Nephron (organoid): ENCODE data around the gene AP5S1.
A peak's percentile ranks its signal among the peaks of the same experiment; 100 is the strongest.

Experiments
- H3K27ac Mint-ChIP-seq, 3 experiments: 2 replicates each; pipeline ENCODE4 v1.8.0; 2020; ENCODE audit warnings: mixed read lengths in 3 of 3, mild to moderate bottlenecking in 2 of 3, moderate library complexity in 1 of 3
- H3K27me3 Mint-ChIP-seq: 2 replicates; pipeline ENCODE4 v1.8.0; 2021; ENCODE audit warnings: low read depth, mild to moderate bottlenecking, moderate library complexity, mixed read lengths
- H3K36me3 Mint-ChIP-seq: 2 replicates; pipeline ENCODE4 v1.8.0; 2020; ENCODE audit warnings: low read depth, mixed read lengths
- H3K4me1 Mint-ChIP-seq: 2 replicates; pipeline ENCODE4 v1.8.0; 2020; ENCODE audit warnings: mixed read lengths
- H3K4me3 Mint-ChIP-seq, 3 experiments: 2 replicates each; pipeline ENCODE4 v1.8.0; 2020; ENCODE audit warnings: mild to moderate bottlenecking in 3 of 3, mixed read lengths in 3 of 3, moderate library complexity in 2 of 3
- H3K9me3 Mint-ChIP-seq: 2 replicates; pipeline ENCODE4 v1.8.0; 2020; ENCODE audit warnings: mixed read lengths
- TF ChIP-seq, protein P1 (sequence below), 3 experiments: fragments of 200-600 bp; sonication (generic); IDR thresholded peaks; one replicate each; pipeline ENCODE4 v1.5.0; 2021; ENCODE audit warnings: antibody characterized with exemption in 3 of 3; ENCODE audit not compliant: unreplicated experiment in 3 of 3

Gene AP5S1

DNA sequence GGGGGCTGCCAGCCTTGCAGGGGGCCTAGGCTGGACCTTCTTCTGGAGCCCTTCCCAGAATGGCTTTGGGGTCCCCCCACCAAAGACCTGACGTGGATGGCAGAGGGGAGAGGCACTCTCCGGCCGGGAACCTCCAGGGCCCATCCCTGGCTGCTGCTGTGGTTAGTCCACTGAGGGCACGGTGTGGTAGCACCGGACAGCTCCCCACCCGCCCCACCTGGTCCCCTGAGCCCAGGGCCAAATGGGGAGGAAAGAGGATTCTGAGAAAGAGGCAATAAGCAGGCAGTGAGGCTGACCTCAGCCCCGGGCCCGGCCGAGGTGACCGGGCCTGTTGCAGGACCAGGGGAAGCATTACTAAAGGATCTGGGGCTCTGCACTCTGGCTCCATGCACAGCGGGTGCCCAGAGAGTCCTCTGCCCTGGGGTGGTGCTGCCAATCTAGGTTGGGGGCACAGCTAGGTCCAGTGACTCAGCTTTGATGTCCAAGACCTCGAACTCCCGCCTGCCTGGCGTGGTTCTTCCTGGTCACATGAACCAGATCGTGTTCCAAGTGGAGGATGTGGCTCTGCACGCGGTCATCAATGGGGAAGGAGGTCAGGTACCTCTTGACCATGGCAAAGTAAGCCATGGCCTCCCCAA is 36.0 kb upstream of the AP5S1 start:
- TF ChIP-seq, protein P1, sequence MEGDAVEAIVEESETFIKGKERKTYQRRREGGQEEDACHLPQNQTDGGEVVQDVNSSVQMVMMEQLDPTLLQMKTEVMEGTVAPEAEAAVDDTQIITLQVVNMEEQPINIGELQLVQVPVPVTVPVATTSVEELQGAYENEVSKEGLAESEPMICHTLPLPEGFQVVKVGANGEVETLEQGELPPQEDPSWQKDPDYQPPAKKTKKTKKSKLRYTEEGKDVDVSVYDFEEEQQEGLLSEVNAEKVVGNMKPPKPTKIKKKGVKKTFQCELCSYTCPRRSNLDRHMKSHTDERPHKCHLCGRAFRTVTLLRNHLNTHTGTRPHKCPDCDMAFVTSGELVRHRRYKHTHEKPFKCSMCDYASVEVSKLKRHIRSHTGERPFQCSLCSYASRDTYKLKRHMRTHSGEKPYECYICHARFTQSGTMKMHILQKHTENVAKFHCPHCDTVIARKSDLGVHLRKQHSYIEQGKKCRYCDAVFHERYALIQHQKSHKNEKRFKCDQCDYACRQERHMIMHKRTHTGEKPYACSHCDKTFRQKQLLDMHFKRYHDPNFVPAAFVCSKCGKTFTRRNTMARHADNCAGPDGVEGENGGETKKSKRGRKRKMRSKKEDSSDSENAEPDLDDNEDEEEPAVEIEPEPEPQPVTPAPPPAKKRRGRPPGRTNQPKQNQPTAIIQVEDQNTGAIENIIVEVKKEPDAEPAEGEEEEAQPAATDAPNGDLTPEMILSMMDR (IDR thresholded peaks at IDR 0.05; ENCODE audit: unreplicated experiment in 3 of 3) = no peak
- Mint-ChIP-seq H3K27ac (no peak overlapping the region), H3K27me3 (peaks cover 14% of the 10 kb centered on the region), H3K4me3 (peak overlapping the region; percentile 70 to 73 (median 72)), H3K4me1 (peaks cover 45% of the 10 kb centered on the region), H3K36me3 (peaks cover 4% of the 10 kb centered on the region), H3K9me3 (no peaks in the 10 kb centered on the region)

DNA sequence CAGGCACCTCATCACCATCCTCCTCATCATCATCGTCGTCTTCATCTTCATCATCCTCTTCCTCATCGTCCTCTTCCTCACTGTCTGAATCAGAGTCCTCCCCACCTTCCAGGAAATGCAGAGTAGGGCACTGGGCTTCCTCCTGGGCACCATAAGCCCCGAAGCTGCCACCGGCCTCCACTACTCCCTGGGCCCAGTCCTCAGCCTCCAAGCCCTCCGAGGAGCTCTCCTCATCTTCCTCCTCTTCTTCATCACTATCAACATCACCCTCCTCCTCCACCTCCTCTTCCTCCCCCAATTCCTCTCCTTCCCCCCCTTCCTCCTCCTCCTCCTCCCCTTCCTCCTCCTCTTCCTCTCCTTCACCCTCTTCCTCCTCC is 35.5 kb upstream of the AP5S1 start:
- peaks cover 45% of the 10 kb centered on the region for H3K4me1 Mint-ChIP-seq

DNA sequence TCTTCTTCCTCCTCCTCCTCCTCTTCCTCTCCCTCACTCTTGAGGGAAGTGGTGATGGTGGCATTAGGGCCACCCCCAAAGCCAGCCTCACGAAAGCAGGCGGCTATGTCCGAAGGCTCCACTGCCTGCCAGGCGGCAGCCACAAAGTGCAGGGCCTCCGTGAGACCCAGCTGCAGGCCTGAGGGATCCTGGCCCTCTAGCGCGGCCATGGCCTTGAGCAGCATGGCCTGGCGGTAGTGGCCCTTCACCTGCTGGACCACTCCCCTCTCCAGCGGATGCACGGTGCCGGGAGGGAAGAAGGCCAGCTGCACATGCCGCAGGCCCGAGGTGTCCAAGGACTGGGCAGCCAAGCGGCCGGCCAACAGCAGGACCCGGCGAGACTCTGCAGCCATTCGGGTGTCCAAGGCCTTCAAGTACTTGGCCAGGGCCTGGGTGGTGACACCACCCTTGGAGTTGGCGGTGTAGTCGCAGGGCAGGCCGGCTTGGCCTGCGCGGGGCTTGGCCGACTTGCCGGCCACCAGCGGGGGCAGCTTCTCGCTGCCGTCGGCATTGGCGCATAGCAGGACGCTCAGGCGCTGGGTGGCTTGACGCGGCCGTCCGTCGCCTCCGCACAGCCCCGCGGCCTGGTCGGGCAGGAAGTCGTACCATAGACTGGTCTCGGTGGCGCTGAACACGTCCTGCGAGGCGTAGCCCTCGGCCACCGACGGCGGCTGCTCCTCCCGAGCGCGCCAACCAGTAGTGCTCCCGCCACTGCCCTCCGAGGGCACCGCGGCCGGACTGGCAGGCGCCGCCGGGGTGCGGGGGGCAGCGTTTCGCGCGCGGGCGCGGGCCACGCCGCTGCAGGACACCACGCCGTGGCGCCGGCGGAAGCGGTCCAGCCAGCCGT is 34.9 kb upstream of the AP5S1 start:
- Mint-ChIP-seq H3K4me3 (peak overlapping the region in 2 of 3 experiments; percentile 70 to 72), H3K36me3 (peaks cover 4% of the 10 kb centered on the region), H3K27me3 (peaks cover 5% of the 10 kb centered on the region), H3K27ac (no peak overlapping the region), H3K9me3 (no peaks in the 10 kb centered on the region), H3K4me1 (peaks cover 42% of the 10 kb centered on the region)
- TF ChIP-seq, protein P1 (IDR thresholded peaks at IDR 0.05; ENCODE audit: unreplicated experiment in 3 of 3) = no peak

More for the DNA sequence above, 35.5 kb upstream of the AP5S1 start:
- H3K27ac Mint-ChIP-seq = no peak overlapping the region
- peaks cover 4% of the 10 kb centered on the region for H3K36me3 Mint-ChIP-seq
- no peaks in the 10 kb centered on the region for H3K9me3 Mint-ChIP-seq
- H3K4me3 Mint-ChIP-seq = peak overlapping the region; percentile 70 to 73 (median 72)
- H3K27me3 Mint-ChIP-seq = peaks cover 8% of the 10 kb centered on the region
- TF ChIP-seq, protein P1 (IDR thresholded peaks at IDR 0.05; ENCODE audit: unreplicated experiment in 3 of 3) = no peak

DNA sequence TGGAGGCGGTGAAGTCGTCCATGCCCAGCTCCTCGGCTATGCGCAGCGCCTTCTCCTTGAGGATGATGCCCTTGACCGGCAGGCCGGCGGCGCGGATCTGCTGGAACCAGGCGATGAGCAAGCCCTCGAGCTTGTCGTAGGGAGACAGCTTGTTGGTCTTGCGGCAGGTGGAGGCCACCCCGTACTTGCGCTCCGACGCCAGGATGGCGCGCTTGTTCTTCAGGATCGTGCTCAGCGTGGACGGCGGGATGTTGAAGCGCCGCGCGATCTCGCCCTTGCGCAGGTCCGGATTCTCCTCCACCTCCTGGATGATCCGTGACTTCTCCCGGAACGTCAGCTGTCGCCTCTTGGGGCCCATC is 34.2 kb upstream of the AP5S1 start:
- Mint-ChIP-seq H3K9me3 (no peaks in the 10 kb centered on the region), H3K36me3 (peaks cover 4% of the 10 kb centered on the region), H3K27ac (peak overlapping the region in 2 of 3 experiments; percentile 62 to 67), H3K4me3 (peak overlapping the region; percentile 85 to 90 (median 90)), H3K27me3 (no peaks in the 10 kb centered on the region), H3K4me1 (peaks cover 35% of the 10 kb centered on the region)
- TF ChIP-seq, protein P1 (IDR thresholded peaks at IDR 0.05; ENCODE audit: unreplicated experiment in 3 of 3) = no peak

DNA sequence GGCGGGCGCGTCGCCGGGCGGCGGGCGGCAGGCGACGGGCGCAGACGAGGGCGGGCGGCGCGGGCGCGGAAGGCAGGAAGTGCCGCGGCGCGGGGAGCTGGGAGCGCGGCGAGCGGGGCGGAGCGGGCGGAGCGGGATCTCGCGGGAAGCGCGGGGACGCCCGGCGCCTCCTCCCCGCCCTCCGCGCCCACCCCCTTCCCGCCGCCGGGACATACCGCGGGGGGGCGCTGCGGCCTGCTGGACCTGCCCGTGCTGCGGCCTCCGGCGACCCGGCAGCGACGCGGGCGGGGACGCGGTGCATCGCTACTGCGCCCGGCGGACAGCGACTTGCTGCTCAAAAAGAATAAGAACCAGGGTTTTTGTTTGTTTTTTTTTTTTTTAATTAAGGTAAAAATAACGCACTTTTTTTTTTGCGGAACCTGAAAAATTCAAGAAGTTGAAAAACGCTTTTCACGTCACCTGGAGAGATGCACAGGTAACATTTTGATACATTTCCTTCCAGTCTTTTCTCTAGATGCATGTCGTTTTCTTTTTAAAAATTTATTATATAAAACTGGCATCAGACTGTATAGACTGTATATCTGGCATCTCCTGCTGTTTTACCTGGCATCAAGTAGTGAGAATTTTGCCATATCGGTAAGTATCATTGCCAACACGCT is 33.6 kb upstream of the AP5S1 start, which contains the start of gene CENPB:
CENPB (minus strand) TSS at position 76 of the 659 bp plus-strand sequence. CDS start 257 bp downstream, outside the sequence.
- Mint-ChIP-seq H3K27me3 (no peaks in the 10 kb centered on the region), H3K27ac (peak within 1 kb of the TSS; percentile 26 to 67 (median 66)), H3K4me1 (peaks cover 29% of the 10 kb centered on the region), H3K9me3 (no peaks in the 10 kb centered on the region), H3K4me3 (peak within 1 kb of the TSS; percentile 85 to 90 (median 90)), H3K36me3 (peaks cover 4% of the 10 kb centered on the region)
- TF ChIP-seq, protein P1 (IDR thresholded peaks at IDR 0.05; ENCODE audit: unreplicated experiment in 3 of 3) = peak; percentile 87 to 91 (median 88)
